HG03039 (cell line): Measurements from ENCODE around the gene USO1.
"Not testable (repeated sequence)": the region's sequence is repeated elsewhere in the genome, so short reads cannot be mapped to it uniquely, and the experiment has no call there.

ENCODE experiments used
- ATAC-seq: cut with Tn5 transposase; IDR thresholded peaks from one replicate; pipeline ENCODE4 v1.9.1; 2021; ENCODE audit warnings: mild to moderate bottlenecking, moderate library complexity; ENCODE audit not compliant: unreplicated experiment

Gene USO1

DNA sequence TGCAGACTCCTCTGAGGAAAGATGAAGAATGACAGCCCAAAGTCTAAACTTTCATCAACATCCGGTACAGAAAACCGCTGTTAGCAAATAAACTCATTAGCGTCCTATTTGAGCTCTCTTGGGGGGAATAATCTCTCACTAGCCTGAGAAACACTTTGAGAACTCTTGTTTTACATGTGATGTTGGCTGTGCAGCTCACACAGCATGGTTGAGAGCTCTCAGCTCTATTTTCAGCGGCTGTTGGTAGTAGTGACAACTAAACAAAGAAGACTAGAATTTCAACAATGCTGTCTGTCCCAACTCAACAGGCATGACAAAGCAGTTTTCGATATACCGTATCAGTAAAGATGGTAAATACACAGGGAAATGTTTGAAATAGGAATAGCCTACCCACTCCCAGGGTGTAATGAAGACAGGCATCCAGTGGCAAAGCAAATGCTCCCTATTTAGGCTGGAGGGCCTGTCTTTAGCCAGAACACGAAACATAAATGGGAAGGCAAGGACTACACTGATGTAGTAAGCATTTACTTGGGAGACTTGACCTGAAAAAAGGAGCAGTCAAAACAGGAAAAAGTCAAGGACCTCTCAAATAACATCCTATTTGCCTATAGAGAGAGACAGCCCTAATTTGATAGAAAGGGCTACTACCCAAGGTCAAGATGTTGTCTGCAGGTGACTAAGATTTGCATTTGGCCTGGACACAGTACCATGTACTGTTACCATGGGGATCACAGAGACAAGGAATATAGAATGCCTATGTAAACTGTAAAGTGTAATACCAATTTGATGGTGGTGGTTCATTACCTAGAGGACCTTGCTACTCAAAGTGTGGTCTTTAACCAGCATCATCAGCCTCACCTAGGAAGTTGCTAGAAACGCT lies 117.5 kb downstream of the USO1 start:
- ATAC-seq, result no peak

DNA sequence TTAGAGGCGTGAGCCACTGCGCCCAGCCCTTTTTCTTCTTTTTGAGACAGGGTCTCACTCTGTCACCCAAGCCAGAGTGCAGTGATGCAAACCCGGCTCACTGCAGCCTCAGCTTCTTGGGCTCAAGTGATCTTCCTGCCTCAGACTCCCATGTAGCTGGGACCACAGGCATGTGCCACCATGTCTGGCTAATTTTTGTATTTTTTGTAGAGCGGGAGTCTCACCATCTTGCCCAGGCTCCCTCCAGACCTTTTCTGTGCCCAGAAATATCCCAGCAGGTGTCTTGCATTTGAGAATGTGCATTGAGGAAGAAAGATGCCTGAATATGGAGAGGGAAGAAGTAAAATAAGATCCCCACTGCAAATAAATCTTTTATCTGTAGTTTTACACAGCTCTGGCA lies 119.2 kb downstream of the USO1 start:
- no peak for ATAC-seq

DNA sequence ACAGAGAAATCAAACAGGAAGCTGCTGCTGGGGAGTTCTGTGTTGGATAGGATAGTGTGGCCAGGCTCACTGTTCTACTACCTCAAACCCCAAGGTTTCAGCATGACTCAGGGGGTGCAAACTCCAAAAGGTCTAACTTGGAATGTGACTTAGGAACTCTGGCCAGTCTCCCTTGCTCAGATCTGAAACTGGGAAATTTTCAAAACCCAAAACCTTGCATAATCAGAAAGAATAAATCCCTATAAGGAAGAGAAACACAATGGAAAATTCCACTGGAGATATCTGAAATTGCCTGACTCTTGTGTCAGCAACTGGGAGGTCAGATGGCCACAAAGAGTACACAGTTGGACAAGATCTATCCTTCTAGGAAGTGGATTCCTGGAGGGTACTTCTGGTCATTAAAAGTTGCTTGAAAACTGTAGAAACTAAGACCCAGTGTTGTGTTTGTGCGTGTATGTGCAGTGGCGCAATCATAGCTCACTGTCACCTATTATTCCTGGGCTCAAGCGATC lies 119.8 kb downstream of the USO1 start:
- ATAC-seq, result no peak

DNA sequence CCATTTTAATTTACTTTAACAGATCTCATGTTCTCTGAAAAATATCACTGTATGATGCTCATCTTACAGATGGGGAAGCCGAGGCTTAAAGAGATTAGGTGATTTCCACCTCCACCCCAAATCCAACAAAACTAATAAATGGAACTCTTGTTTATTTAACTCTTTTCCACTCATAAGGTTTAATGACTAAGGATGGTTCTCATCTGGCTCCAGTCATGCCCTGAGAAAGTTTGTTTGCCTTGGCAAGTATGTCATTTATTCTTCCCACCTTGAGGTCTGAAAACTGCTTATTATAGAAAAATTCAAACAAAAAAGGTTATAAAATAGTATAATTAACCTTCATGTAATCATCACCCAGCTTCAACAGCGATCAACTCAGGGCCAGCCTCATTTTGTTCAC lies 121.6 kb downstream of the USO1 start:
- ATAC-seq, result no peak

DNA sequence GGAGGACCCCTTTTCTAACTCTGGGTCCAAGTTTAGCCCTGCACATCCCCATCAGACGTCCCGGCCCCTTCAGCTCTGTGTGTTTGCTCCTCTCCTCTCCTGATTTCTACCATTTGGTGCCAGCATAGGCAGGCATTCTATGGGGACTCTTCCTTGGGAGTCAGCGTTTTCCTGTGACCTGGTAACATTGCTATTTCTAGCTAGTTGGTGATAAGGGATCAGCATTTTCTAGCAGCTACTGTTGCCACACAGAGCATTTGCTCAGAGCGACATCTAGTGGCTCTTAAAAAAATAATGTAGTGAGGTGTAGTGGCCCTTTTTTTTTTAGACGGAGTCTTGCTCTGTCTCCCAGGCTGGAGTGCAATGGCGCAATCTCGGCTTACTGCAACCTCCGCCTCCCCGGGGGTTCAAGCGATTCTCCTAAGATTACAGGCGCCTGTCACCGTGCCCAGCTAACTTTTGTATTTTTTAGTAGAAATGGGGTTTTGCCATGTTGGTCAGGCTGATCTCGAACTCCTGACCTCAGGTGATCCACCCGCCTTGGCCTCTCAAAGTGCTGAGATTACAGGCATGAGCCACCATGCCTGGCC lies 123.9 kb downstream of the USO1 start:
- not testable (repeated sequence) for ATAC-seq

DNA sequence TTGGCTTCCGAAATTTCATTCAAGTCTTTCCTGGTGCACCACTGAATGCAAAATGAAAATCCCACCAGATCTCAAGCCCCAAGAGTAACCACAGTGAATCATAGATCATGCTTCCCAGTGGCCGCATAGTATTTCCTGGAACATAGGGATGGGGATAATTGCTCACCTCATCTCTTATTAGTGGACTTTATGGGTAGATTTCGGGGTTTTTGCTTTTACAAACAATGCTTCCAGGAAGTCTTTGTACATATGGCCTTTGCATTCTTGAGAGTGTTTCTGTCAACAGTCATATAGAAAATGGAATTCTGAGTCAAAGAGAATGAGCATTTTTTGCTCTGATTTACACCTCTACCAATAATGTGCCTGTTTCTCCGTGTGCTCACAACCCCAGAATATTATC lies 124.5 kb downstream of the USO1 start:
- no peak for ATAC-seq

DNA sequence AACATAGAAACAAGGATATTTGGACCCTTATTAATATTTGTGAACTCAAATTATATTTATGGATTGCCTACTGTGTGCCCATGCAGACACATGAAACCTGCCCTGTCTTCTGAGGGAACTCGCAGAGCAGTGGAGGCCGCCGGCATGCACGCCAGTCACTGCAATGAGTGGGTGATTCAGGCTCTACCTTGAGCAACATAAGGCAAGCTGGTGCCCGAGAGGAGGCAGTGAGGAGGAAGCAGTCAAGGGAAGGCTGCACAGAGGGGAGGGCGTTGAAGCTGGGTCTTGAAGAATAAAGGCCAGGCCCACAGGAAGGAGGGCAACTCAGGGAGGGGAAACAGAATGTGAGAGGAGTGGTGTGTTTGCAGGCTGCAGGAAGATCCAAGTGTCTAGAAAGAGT lies 125.1 kb downstream of the USO1 start:
- ATAC-seq, result no peak

DNA sequence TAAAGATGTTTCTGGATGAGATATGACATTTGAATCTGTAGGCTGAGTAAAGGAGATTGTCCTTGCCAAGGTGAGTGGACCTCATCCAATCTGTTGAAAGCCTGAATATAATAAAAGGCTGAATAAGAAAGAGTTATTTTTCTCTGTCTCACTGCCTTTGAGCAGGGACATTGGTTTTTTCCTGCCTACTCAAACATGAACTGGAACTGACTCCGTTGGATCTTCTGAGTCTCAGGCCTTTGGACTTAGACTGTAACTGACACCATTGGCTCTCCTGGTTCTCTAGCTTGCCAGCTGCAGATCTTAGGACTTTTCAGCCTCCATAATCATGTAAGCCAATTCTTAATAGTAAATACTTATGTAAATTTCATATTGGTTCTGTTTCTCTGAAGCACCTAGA lies 134.3 kb downstream of the USO1 start:
- ATAC-seq, result no peak

DNA sequence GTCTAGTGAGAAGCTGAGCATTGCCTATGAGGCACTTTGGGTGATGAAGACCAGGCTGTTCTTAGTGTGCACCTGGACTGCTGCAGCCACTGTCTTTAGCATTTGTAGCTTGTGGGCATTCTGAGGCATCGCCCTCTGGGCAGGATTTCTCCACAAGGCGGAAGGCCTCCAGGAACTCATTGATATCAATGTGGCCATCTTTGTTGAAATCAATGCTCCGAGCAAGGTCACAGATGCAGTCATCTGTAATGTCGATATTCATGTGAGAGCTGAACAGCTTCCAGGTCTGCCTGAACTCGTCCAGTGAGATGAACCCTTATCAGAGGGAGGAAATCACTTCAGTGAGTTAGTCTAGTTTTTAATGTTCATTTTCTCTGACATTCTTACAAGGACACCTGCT lies 136.2 kb downstream of the USO1 start:
- no peak for ATAC-seq
